ENCODE data around the gene DDIT4. TPM values are rescaled to one million over a fixed set of nuclear protein-coding genes. Genes with fewer than 3 reads are reported as not detected.

Gene DDIT4
- total RNA-seq, 1 experiment from 2014 or later: 872 TPM

- Mint-ChIP-seq H3K4me3 (ENCODE audit: unreplicated experiment) (peak overlapping the region; percentile 81), H3K36me3 (ENCODE audit: insufficient read depth, unreplicated experiment) (peaks cover 39% of the 10 kb centered on the region), H3K4me1 (ENCODE audit: insufficient read depth, unreplicated experiment) (peaks cover 38% of the 10 kb centered on the region), H3K27me3 (ENCODE audit: insufficient read depth, unreplicated experiment) (no peaks in the 10 kb centered on the region), H3K9me3 (ENCODE audit: unreplicated experiment) (no peaks in the 10 kb centered on the region), H3K27ac (ENCODE audit: low read depth, unreplicated experiment) (peak overlapping the region; percentile 92)
- DNase-seq (ENCODE audit: unreplicated experiment): peak; percentile 27
- intact Hi-C loops (cut with micrococcal nuclease): no loop called here
- ChIA-PET CTCF (interaction anchor here (0.7 to 5.3 kb wide), 15 partner anchors 11 to 318 kb away, joined by 3 to 68 read pairs (median 7); no protein-coding TSS in a partner anchor), POLR2A (interaction anchor here (0.6 to 12.8 kb wide), 26 partner anchors 13 to 318 kb away, joined by 3 to 902 read pairs (median 8); partner anchors contain the start of genes ANAPC16, ASCC1 and DNAJB12)
- TSS peak; percentile 74 for BruUV-seq (replicated peaks)
- TF ChIP-seq, protein P1, sequence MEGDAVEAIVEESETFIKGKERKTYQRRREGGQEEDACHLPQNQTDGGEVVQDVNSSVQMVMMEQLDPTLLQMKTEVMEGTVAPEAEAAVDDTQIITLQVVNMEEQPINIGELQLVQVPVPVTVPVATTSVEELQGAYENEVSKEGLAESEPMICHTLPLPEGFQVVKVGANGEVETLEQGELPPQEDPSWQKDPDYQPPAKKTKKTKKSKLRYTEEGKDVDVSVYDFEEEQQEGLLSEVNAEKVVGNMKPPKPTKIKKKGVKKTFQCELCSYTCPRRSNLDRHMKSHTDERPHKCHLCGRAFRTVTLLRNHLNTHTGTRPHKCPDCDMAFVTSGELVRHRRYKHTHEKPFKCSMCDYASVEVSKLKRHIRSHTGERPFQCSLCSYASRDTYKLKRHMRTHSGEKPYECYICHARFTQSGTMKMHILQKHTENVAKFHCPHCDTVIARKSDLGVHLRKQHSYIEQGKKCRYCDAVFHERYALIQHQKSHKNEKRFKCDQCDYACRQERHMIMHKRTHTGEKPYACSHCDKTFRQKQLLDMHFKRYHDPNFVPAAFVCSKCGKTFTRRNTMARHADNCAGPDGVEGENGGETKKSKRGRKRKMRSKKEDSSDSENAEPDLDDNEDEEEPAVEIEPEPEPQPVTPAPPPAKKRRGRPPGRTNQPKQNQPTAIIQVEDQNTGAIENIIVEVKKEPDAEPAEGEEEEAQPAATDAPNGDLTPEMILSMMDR (IDR thresholded peaks at IDR 0.05; ENCODE audit: unreplicated experiment): no peak
These were observed 547 bp downstream of the DDIT4 start for GRCh38 chr10:72274213-72274729.

DNA sequence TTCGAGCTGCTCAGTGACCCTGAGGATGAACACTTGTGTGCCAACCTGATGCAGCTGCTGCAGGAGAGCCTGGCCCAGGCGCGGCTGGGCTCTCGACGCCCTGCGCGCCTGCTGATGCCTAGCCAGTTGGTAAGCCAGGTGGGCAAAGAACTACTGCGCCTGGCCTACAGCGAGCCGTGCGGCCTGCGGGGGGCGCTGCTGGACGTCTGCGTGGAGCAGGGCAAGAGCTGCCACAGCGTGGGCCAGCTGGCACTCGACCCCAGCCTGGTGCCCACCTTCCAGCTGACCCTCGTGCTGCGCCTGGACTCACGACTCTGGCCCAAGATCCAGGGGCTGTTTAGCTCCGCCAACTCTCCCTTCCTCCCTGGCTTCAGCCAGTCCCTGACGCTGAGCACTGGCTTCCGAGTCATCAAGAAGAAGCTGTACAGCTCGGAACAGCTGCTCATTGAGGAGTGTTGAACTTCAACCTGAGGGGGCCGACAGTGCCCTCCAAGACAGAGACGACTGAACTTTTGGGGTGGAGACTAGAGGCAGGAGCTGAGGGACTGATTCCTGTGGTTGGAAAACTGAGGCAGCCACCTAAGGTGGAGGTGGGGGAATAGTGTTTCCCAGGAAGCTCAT, 1.1 kb downstream of the DDIT4 start:
- peak; percentile 42 for DNase-seq (ENCODE audit: unreplicated experiment)
- Mint-ChIP-seq H3K27ac (ENCODE audit: low read depth, unreplicated experiment) (peak overlapping the region; percentile 75), H3K9me3 (ENCODE audit: unreplicated experiment) (no peaks in the 10 kb centered on the region), H3K27me3 (ENCODE audit: insufficient read depth, unreplicated experiment) (no peaks in the 10 kb centered on the region), H3K4me1 (ENCODE audit: insufficient read depth, unreplicated experiment) (peaks cover 38% of the 10 kb centered on the region), H3K4me3 (ENCODE audit: unreplicated experiment) (peak overlapping the region; percentile 81), H3K36me3 (ENCODE audit: insufficient read depth, unreplicated experiment) (peaks cover 39% of the 10 kb centered on the region)
- BruUV-seq (replicated peaks): no TSS peak
- ChIA-PET POLR2A (interaction anchor here (0.5 to 12.8 kb wide), 23 partner anchors 17 to 837 kb away, joined by 3 to 902 read pairs (median 6); partner anchors contain the start of genes ANAPC16, ASCC1, DNAJB12 and PSAP), CTCF (interaction anchor here (0.5 to 5.3 kb wide), 26 partner anchors 9 to 601 kb away, joined by 3 to 68 read pairs (median 4); no protein-coding TSS in a partner anchor)
- intact Hi-C loops (cut with micrococcal nuclease): no loop called here
- TF ChIP-seq, protein P1 (IDR thresholded peaks at IDR 0.05; ENCODE audit: unreplicated experiment): peak; percentile 66

DNA sequence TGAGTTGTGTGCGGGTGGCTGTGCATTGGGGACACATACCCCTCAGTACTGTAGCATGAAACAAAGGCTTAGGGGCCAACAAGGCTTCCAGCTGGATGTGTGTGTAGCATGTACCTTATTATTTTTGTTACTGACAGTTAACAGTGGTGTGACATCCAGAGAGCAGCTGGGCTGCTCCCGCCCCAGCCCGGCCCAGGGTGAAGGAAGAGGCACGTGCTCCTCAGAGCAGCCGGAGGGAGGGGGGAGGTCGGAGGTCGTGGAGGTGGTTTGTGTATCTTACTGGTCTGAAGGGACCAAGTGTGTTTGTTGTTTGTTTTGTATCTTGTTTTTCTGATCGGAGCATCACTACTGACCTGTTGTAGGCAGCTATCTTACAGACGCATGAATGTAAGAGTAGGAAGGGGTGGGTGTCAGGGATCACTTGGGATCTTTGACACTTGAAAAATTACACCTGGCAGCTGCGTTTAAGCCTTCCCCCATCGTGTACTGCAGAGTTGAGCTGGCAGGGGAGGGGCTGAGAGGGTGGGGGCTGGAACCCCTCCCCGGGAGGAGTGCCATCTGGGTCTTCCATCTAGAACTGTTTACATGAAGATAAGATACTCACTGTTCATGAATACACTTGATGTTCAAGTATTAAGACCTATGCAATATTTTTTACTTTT, 1.8 kb downstream of the DDIT4 start:
- peak overlapping the region; percentile 81 for H3K4me3 Mint-ChIP-seq (ENCODE audit: unreplicated experiment)
- intact Hi-C loops (cut with micrococcal nuclease): no loop called here
- ChIA-PET POLR2A (interaction anchor here (0.5 to 12.8 kb wide), 23 partner anchors 16 to 837 kb away, joined by 3 to 902 read pairs (median 5); partner anchors contain the start of genes ANAPC16, ASCC1, DNAJB12 and PSAP), CTCF (interaction anchor here (0.5 to 5.3 kb wide), 27 partner anchors 8 to 600 kb away, joined by 3 to 68 read pairs (median 4); no protein-coding TSS in a partner anchor)
- BruUV-seq (replicated peaks): no TSS peak
- H3K36me3 Mint-ChIP-seq (ENCODE audit: insufficient read depth, unreplicated experiment): peaks cover 39% of the 10 kb centered on the region
- no peaks in the 10 kb centered on the region for H3K27me3 Mint-ChIP-seq (ENCODE audit: insufficient read depth, unreplicated experiment)
- no peaks in the 10 kb centered on the region for H3K9me3 Mint-ChIP-seq (ENCODE audit: unreplicated experiment)
- no peak for DNase-seq (ENCODE audit: unreplicated experiment)
- peaks cover 34% of the 10 kb centered on the region for H3K4me1 Mint-ChIP-seq (ENCODE audit: insufficient read depth, unreplicated experiment)
- H3K27ac Mint-ChIP-seq (ENCODE audit: low read depth, unreplicated experiment): peak overlapping the region; percentile 75
- TF ChIP-seq, protein P1 (IDR thresholded peaks at IDR 0.05; ENCODE audit: unreplicated experiment): no peak

DNA sequence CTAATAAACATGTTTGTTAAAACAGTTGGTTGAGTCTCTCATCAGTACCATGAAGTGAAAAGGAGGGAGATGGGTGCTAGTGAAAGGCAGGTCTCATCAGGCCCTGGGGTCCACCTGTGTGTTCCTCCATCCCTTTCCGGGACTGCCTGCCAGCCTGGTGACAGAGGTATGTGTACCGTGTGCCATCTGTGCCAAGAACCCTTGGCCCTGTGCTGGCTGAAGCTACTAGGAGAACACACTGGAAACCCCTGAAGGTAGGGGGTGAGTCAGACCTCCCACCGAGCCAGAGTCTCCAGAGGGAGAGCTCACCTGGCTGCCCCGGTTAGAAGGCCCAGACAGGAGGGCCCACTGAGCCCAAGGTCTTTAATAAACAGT, 2.3 kb downstream of the DDIT4 start:
- intact Hi-C loops (cut with micrococcal nuclease): no loop called here
- peaks cover 29% of the 10 kb centered on the region for H3K4me1 Mint-ChIP-seq (ENCODE audit: insufficient read depth, unreplicated experiment)
- no peaks in the 10 kb centered on the region for H3K9me3 Mint-ChIP-seq (ENCODE audit: unreplicated experiment)
- peak; percentile 85 for DNase-seq (ENCODE audit: unreplicated experiment)
- TF ChIP-seq, protein P1 (IDR thresholded peaks at IDR 0.05; ENCODE audit: unreplicated experiment): no peak
- ChIA-PET POLR2A (interaction anchor here (0.8 to 12.8 kb wide), 17 partner anchors 11 to 425 kb away, joined by 3 to 902 read pairs (median 5); partner anchors contain the start of genes ANAPC16, ASCC1, DNAJB12 and PSAP), CTCF (interaction anchor here (0.5 to 5.3 kb wide), 11 partner anchors 8 to 137 kb away, joined by 3 to 68 read pairs (median 9); no protein-coding TSS in a partner anchor)
- no TSS peak for BruUV-seq (replicated peaks)
- H3K4me3 Mint-ChIP-seq (ENCODE audit: unreplicated experiment): peak overlapping the region; percentile 81
- peaks cover 39% of the 10 kb centered on the region for H3K36me3 Mint-ChIP-seq (ENCODE audit: insufficient read depth, unreplicated experiment)
- H3K27me3 Mint-ChIP-seq (ENCODE audit: insufficient read depth, unreplicated experiment): no peaks in the 10 kb centered on the region
- H3K27ac Mint-ChIP-seq (ENCODE audit: low read depth, unreplicated experiment): peak overlapping the region; percentile 75

Measured in MCF 10A (cell line).